ENCODE data around the gene MRRF.
"Not testable (repeated sequence)": the region's sequence is repeated elsewhere in the genome, so short reads cannot be mapped to it uniquely, and the experiment has no call there.

Gene MRRF

GRCh38 chr9:122327175-122327574 is 62.5 kb downstream of the MRRF start:
- no peak for TF ChIP-seq CTCF (IDR thresholded peaks at IDR 0.05)
- intact Hi-C loops (cut with DNase I; ENCODE audit: low total_unique reads), result no loop called here
- Histone ChIP-seq H3K27ac (no peak overlapping the region), H3K27me3 (no peaks in the 10 kb centered on the region), H3K4me3 (no peak overlapping the region), H3K4me1 (no peaks in the 10 kb centered on the region), H3K36me3 (peaks cover 31 to 39% (median 32%) of the 10 kb centered on the region in 3 donors), H3K9me3 (no peaks in the 10 kb centered on the region)
- DNase-seq, result no peak

- no peak for TF ChIP-seq CTCF (IDR thresholded peaks at IDR 0.05)
- peaks cover 6 to 15% (median 7%) of the 10 kb centered on the region in 3 donors for H3K36me3 ChIP-seq
- H3K4me1 ChIP-seq, result peaks cover 0 to 14% (median 0%) of the 10 kb centered on the region in 4 donors
- no peak overlapping the region for H3K4me3 ChIP-seq
- H3K27me3 ChIP-seq, result no peaks in the 10 kb centered on the region
- intact Hi-C loops (cut with DNase I; ENCODE audit: low total_unique reads), result no loop called here
- DNase-seq, result no peak
- no peak overlapping the region for H3K27ac ChIP-seq
- no peaks in the 10 kb centered on the region for H3K9me3 ChIP-seq
These were observed 64.9 kb downstream of the MRRF start for GRCh38 chr9:122329597-122329996.

GRCh38 chr9:122330466-122330865 is 65.8 kb downstream of the MRRF start:
- H3K27ac ChIP-seq; H3K9me3 ChIP-seq; DNase-seq; H3K27me3 ChIP-seq; intact Hi-C loops (cut with DNase I; ENCODE audit: low total_unique reads); H3K36me3 ChIP-seq; H3K4me3 ChIP-seq: not testable (repeated sequence)
- peaks cover 0 to 15% (median 0%) of the 10 kb centered on the region in 4 donors for H3K4me1 ChIP-seq

GRCh38 chr9:122331523-122331927 is 66.8 kb downstream of the MRRF start:
- Histone ChIP-seq H3K4me1 (peaks cover 0 to 15% (median 0%) of the 10 kb centered on the region in 4 donors), H3K9me3 (no peaks in the 10 kb centered on the region), H3K27me3 (no peaks in the 10 kb centered on the region), H3K4me3 (no peak overlapping the region), H3K27ac (no peak overlapping the region), H3K36me3 (peaks cover 5 to 7% (median 5%) of the 10 kb centered on the region in 3 donors)
- no peak for TF ChIP-seq CTCF (IDR thresholded peaks at IDR 0.05)
- intact Hi-C loops (cut with DNase I; ENCODE audit: low total_unique reads), result no loop called here
- no peak for DNase-seq

GRCh38 chr9:122332083-122332482 is 67.4 kb downstream of the MRRF start:
- TF ChIP-seq CTCF (IDR thresholded peaks at IDR 0.05), result no peak
- Histone ChIP-seq H3K27me3 (no peaks in the 10 kb centered on the region), H3K36me3 (peaks cover 2 to 5% (median 5%) of the 10 kb centered on the region in 3 donors), H3K27ac (no peak overlapping the region), H3K4me1 (peaks cover 0 to 15% (median 0%) of the 10 kb centered on the region in 4 donors), H3K4me3 (no peak overlapping the region), H3K9me3 (no peaks in the 10 kb centered on the region)
- DNase-seq, result no peak
- intact Hi-C loops (cut with DNase I; ENCODE audit: low total_unique reads), result no loop called here

GRCh38 chr9:122332644-122333043 is 68.0 kb downstream of the MRRF start:
- no peak for DNase-seq
- H3K4me3 ChIP-seq, result no peak overlapping the region
- no peak for TF ChIP-seq CTCF (IDR thresholded peaks at IDR 0.05)
- H3K27ac ChIP-seq, result no peak overlapping the region
- H3K27me3 ChIP-seq, result no peaks in the 10 kb centered on the region
- H3K9me3 ChIP-seq, result no peaks in the 10 kb centered on the region
- peaks cover 0 to 15% (median 0%) of the 10 kb centered on the region in 4 donors for H3K4me1 ChIP-seq
- intact Hi-C loops (cut with DNase I; ENCODE audit: low total_unique reads), result no loop called here
- H3K36me3 ChIP-seq, result peaks cover 0 to 5% (median 5%) of the 10 kb centered on the region in 3 donors
